Measurements from ENCODE around the gene ARHGEF37.
"Not testable (repeated sequence)": the region's sequence is repeated elsewhere in the genome, so short reads cannot be mapped to it uniquely, and the experiment has no call there.

Gene ARHGEF37

DNA sequence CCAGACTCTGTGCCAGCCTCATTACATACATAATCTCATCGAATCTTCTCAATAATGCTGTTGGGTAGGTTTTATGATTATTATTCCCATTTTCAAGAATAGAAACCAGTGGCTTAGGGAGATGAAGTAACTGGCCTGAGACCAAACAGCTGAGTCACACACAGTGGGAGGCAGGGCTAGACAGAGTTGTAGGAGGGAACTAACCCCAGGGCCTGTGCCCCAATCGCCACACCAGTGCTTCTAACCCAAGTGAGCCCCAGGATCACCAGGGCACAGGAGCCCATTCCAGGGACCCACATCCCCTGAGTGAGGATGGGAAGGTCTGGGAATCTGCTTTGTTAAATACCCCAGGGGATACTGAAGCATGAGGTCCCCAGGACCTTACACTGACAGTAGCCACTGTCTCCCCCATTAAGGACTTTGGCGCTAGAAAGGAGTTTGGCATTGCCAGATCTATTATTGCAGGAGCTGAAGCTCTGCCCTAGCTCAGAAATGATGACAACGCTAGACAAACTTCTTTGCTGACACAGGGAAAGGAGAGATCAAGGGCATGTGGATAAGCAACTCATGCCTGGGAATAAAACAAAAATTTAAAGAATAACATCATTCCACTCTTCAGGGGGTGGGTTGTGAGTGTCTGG, 85.0 kb downstream of the ARHGEF37 start:
- no peak overlapping the region for H3K9ac ChIP-seq (ENCODE audit: low read depth, low read length)
- H3K9me3 ChIP-seq (ENCODE audit: control insufficient read depth, insufficient read depth, low read length) = no peaks in the 10 kb centered on the region
- H3K36me3 ChIP-seq (ENCODE audit: insufficient read depth, low read length) = no peaks in the 10 kb centered on the region
- H3K4me1 ChIP-seq (ENCODE audit: insufficient read depth, low read length) = no peaks in the 10 kb centered on the region

DNA sequence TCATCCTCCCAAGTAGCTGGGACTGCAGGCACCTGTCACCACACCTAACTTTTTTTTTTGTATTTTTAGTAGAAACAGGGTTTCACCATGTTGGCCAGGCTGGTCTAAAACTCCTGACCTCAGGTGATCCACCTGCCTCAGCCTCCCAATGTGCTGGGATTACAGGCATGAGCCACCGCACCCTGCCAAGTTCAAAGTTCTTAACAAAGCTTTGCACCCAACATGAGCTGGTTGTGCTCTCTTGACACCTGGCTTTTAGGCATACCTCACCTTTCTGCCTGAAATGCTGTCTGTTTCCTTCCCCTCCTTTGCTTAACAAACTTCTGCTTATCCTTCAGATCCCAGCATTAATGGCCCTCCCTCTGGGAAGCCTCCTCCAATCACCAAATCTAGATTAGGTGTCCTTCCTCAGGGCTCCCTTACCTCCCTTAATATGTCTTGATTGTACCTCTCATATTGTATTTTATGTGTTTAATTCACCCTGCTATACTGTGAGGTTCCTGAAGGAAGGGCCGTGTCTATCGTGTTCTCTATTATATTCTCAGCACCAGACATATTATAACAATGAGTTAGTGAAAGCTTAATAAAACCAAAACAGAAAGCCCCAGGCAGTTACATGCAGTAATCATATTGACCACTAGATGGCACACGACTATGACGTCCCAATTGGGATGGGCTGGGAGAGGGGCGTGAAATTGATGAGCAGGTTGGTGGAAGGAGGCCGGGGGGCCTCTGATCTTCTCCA, 86.0 kb downstream of the ARHGEF37 start:
- Histone ChIP-seq H3K4me1 (ENCODE audit: insufficient read depth, low read length) (no peaks in the 10 kb centered on the region), H3K36me3 (ENCODE audit: insufficient read depth, low read length) (no peaks in the 10 kb centered on the region), H3K9me3 (ENCODE audit: control insufficient read depth, insufficient read depth, low read length) (no peaks in the 10 kb centered on the region), H3K9ac (ENCODE audit: low read depth, low read length) (no peak overlapping the region)

- Histone ChIP-seq H3K9me3 (ENCODE audit: control insufficient read depth, insufficient read depth, low read length) (no peaks in the 10 kb centered on the region), H3K9ac (ENCODE audit: low read depth, low read length) (no peak overlapping the region), H3K4me1 (ENCODE audit: insufficient read depth, low read length) (no peaks in the 10 kb centered on the region), H3K36me3 (ENCODE audit: insufficient read depth, low read length) (no peaks in the 10 kb centered on the region)
These were observed 86.6 kb downstream of the ARHGEF37 start for GRCh38 chr5:149667829-149668330.

GRCh38 chr5:149669273-149669672, 88.0 kb downstream of the ARHGEF37 start:
- not testable (repeated sequence) for H3K4me1 ChIP-seq (ENCODE audit: insufficient read depth, low read length); H3K9ac ChIP-seq (ENCODE audit: low read depth, low read length); H3K9me3 ChIP-seq (ENCODE audit: control insufficient read depth, insufficient read depth, low read length); H3K36me3 ChIP-seq (ENCODE audit: insufficient read depth, low read length)

GRCh38 chr5:149671544-149671943, 90.2 kb downstream of the ARHGEF37 start:
- H3K36me3 ChIP-seq (ENCODE audit: insufficient read depth, low read length) = no peaks in the 10 kb centered on the region
- no peak overlapping the region for H3K9ac ChIP-seq (ENCODE audit: low read depth, low read length)
- H3K9me3 ChIP-seq (ENCODE audit: control insufficient read depth, insufficient read depth, low read length) = no peaks in the 10 kb centered on the region
- no peaks in the 10 kb centered on the region for H3K4me1 ChIP-seq (ENCODE audit: insufficient read depth, low read length)

GRCh38 chr5:149672701-149673476, 91.6 kb downstream of the ARHGEF37 start:
- Histone ChIP-seq H3K4me1 (ENCODE audit: insufficient read depth, low read length) (no peaks in the 10 kb centered on the region), H3K9ac (ENCODE audit: low read depth, low read length) (no peak overlapping the region), H3K9me3 (ENCODE audit: control insufficient read depth, insufficient read depth, low read length) (no peaks in the 10 kb centered on the region), H3K36me3 (ENCODE audit: insufficient read depth, low read length) (no peaks in the 10 kb centered on the region)

DNA sequence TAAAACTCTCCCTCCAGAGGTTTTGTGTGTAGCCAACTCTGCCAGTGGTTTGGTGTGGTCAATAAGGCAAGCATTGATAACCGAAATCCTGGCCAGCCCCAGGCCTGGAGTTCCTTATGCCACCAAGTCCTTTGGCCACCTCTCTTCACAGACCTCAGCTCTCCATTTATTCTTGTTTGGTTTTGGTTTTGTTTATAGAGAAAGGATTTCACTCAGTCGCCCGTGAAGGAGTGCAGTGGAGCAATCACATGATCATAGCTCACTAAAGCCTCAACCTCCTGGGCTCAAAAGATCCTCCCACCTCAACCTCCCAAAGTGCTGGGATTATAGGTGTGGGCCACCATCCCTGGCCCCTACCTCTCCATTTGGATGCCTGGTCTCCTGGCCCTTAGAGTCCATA, 93.4 kb downstream of the ARHGEF37 start:
- H3K36me3 ChIP-seq (ENCODE audit: insufficient read depth, low read length) = no peaks in the 10 kb centered on the region
- no peaks in the 10 kb centered on the region for H3K9me3 ChIP-seq (ENCODE audit: control insufficient read depth, insufficient read depth, low read length)

DNA sequence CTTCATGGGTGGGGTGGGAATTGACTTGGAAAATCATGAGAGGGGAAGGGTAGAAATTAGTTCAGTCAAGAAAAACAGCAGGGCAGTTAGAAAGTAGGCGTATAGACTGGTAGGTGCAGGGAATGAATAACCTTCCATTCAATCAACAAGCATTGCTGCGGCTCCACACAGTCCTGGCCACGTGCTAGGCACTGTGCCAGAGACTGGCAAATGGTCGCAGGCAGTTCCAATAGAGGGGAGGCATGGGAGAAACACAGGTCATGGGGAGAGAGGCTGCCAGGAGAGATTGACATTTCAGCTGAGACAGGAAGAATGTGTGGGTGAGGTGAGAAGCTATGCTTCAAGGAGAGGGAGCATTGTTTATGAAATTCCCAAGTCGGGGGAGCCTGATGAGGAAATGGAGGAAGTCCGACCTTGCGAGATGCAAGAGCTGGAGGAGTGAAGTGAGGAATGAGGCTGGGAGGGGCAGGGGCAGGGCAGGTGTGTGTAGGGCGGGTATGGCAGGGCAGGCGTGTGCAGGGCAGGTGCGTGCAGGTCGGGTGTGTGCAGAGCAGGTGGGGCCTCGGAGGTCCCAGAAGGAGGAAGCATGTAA, 94.4 kb downstream of the ARHGEF37 start:
- Histone ChIP-seq H3K9ac (ENCODE audit: low read depth, low read length) (no peak overlapping the region), H3K4me1 (ENCODE audit: insufficient read depth, low read length) (no peaks in the 10 kb centered on the region), H3K36me3 (ENCODE audit: insufficient read depth, low read length) (no peaks in the 10 kb centered on the region), H3K9me3 (ENCODE audit: control insufficient read depth, insufficient read depth, low read length) (no peaks in the 10 kb centered on the region)

More for the DNA sequence above, 93.4 kb downstream of the ARHGEF37 start:
- Histone ChIP-seq H3K9ac (ENCODE audit: low read depth, low read length) (no peak overlapping the region), H3K4me1 (ENCODE audit: insufficient read depth, low read length) (no peaks in the 10 kb centered on the region)

DNA sequence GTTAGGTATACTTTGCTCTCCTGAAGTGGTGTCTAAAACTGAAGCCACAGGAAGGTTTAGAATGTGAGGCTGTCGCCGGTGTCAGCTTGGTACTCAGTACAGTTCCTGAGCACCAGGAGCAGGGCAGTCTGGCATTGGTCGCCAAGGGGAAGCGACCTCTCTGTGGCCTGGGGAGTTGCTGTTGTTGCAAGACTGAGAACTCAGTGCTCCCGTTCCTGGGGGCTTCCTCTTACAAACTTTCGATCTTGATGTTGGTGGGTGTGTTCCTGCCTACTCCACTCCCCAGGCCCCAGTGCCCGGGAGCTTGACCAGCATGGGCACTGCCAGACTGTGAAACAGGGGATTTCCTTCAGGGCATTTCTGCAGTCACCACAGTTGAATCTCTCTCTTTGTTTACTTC, 96.4 kb downstream of the ARHGEF37 start:
- Histone ChIP-seq H3K36me3 (ENCODE audit: insufficient read depth, low read length) (no peaks in the 10 kb centered on the region), H3K9me3 (ENCODE audit: control insufficient read depth, insufficient read depth, low read length) (no peaks in the 10 kb centered on the region), H3K9ac (ENCODE audit: low read depth, low read length) (no peak overlapping the region), H3K4me1 (ENCODE audit: insufficient read depth, low read length) (no peaks in the 10 kb centered on the region)

DNA sequence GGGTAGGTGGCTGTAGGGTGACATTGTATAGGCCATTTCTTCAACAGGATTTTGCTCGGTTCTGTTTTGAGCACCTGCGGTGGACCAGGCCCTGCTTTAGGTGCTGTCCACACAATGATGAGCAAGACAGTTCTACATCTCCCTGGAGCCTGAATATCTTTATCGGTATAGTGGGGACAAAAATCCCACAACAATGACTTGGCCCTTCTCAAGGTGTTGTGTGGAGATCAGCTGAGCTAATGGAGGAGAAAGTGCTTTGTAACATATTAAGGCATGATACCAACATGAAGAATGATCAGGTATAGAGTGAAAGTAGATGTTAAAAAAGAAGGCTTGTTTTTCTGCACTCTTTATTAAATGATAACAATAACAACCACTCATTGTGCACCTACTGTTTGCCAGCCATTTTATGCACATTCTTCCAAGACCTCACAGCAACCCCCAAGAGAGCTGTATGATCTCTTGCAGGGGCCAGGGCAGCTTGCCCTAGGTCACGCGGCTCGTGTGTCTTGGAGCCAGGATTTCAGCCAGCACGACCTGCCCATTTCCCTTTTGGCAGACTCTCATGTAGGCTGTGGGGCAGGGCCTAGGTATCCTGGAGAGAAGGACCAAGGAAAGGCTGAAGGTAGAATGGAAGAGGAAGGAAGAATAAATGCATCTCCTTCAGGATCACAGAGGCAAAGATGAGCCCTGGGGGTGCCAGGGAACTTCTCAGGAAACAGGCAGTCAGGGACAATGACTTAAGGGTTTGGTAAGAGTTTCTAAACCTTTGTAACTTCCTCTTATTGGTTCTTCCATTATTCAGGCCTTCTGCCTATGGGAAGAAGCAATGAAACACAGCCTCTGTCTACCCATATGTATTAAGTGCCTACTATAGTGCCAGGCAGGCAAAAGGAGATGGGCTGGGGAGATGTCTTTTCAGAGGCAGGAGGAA, 98.8 kb downstream of the ARHGEF37 start:
- Histone ChIP-seq H3K4me1 (ENCODE audit: insufficient read depth, low read length) (no peaks in the 10 kb centered on the region), H3K9ac (ENCODE audit: low read depth, low read length) (no peak overlapping the region), H3K9me3 (ENCODE audit: control insufficient read depth, insufficient read depth, low read length) (no peaks in the 10 kb centered on the region), H3K36me3 (ENCODE audit: insufficient read depth, low read length) (no peaks in the 10 kb centered on the region)

GRCh38 chr5:149680810-149681221, 99.5 kb downstream of the ARHGEF37 start:
- Histone ChIP-seq H3K36me3 (ENCODE audit: insufficient read depth, low read length) (no peaks in the 10 kb centered on the region), H3K9me3 (ENCODE audit: control insufficient read depth, insufficient read depth, low read length) (no peaks in the 10 kb centered on the region), H3K4me1 (ENCODE audit: insufficient read depth, low read length) (no peaks in the 10 kb centered on the region), H3K9ac (ENCODE audit: low read depth, low read length) (no peak overlapping the region)

- no peak overlapping the region for H3K9ac ChIP-seq (ENCODE audit: low read depth, low read length)
- H3K9me3 ChIP-seq (ENCODE audit: control insufficient read depth, insufficient read depth, low read length) = no peaks in the 10 kb centered on the region
- no peaks in the 10 kb centered on the region for H3K36me3 ChIP-seq (ENCODE audit: insufficient read depth, low read length)
- no peaks in the 10 kb centered on the region for H3K4me1 ChIP-seq (ENCODE audit: insufficient read depth, low read length)
These were observed 100.0 kb downstream of the ARHGEF37 start for GRCh38 chr5:149681252-149681651.

DNA sequence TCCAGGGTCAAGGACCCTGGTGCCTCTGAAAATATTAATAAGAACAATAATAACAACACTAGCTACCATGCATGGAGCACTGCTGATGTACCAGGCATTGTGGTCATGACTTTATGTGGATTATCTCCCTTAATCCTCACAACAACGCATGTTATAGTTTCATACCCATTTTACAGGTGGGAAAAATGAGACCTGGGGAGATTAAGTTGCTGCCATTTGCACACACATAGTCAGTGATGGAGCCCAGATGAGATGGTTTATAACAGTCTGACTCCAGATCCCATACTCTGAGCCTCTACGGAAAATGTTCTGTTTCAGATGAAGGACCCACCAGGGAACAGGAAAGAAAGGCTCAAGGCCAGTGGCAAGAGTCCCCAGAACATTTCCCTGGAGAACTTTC, 100.6 kb downstream of the ARHGEF37 start:
- no peaks in the 10 kb centered on the region for H3K4me1 ChIP-seq (ENCODE audit: insufficient read depth, low read length)

More for the DNA sequence above, 100.6 kb downstream of the ARHGEF37 start:
- Histone ChIP-seq H3K36me3 (ENCODE audit: insufficient read depth, low read length) (no peaks in the 10 kb centered on the region), H3K9me3 (ENCODE audit: control insufficient read depth, insufficient read depth, low read length) (no peaks in the 10 kb centered on the region), H3K9ac (ENCODE audit: low read depth, low read length) (no peak overlapping the region)
